ENCODE measurements around the gene MZF1. TPM values are rescaled to one million over a fixed set of nuclear protein-coding genes. Genes with fewer than 3 reads are reported as not detected.

Gene MZF1
- total and polyA plus RNA-seq, 9 of the 15 experiments (the other 6 are each of a cell fraction or from before 2014, with no cell fraction given) = 0.31 to 29.3 (median 11.5) TPM

- peak; percentile 34 to 39 for TF ChIP-seq E2F6 (IDR thresholded peaks at IDR 0.05; ENCODE audit: borderline replicate concordance in 1 of 2, extremely low read depth in 1 of 2, insufficient read depth in 1 of 2, insufficient read length in 1 of 2, low read depth in 1 of 2, low read length in 1 of 2, poor library complexity in 1 of 2, severe bottlenecking in 1 of 2)
- TF ChIP-seq ZNF311 (CRISPR knock-in tag; IDR thresholded peaks at IDR 0.05) = no peak
- 0 out of 2 replicates have a peak, but pooled peaks have one; percentile 68 for TF ChIP-seq HMGXB4 (CRISPR knock-in tag; IDR thresholded peaks at IDR 0.05)
- TF ChIP-seq ZNF408 (CRISPR knock-in tag; IDR thresholded peaks at IDR 0.05; ENCODE audit: low read depth) = no peak
- TF ChIP-seq NFYB (IDR thresholded peaks at IDR 0.05; ENCODE audit: extremely low read depth, insufficient read length) = peak; percentile 37
- TF ChIP-seq CSDE1 (IDR thresholded peaks at IDR 0.05) = peak in 1 of 2 experiments; percentile 99; a peak in 2 of 4 replicates
- TF ChIP-seq NCOA4 (IDR thresholded peaks at IDR 0.05; ENCODE audit: partially characterized antibody) = no peak
- TF ChIP-seq ZBTB43 (CRISPR knock-in tag; IDR thresholded peaks at IDR 0.05) = peak; percentile 67; the same call in 1 of the 2 replicates
- peak; percentile 88 for TF ChIP-seq ATF7 (IDR thresholded peaks at IDR 0.05)
- 0 out of 2 replicates have a peak, but pooled peaks have one; percentile 19 for TF ChIP-seq RUNX1 (IDR thresholded peaks at IDR 0.05; ENCODE audit: low read depth)
- peak; percentile 73 for TF ChIP-seq PHF8 (IDR thresholded peaks at IDR 0.05; ENCODE audit: borderline replicate concordance, low read length)
- no peak for TF ChIP-seq U2AF1 (optimal IDR thresholded peaks at IDR 0.05; ENCODE audit: low read depth, low read length)
- TF ChIP-seq XRCC3 (IDR thresholded peaks at IDR 0.05) = no peak
- peak; percentile 92 for TF ChIP-seq LARP7 (IDR thresholded peaks at IDR 0.05)
- no peak for TF ChIP-seq RFX5 (IDR thresholded peaks at IDR 0.05; ENCODE audit: low read depth, low read length)
- TF ChIP-seq HDGF (IDR thresholded peaks at IDR 0.05) = 0 out of 2 replicates have a peak, but pooled peaks have one; percentile 23
- no peak for TF ChIP-seq RFX7 (CRISPR knock-in tag; IDR thresholded peaks at IDR 0.05)
- peak; percentile 57 for TF ChIP-seq FOS (IDR thresholded peaks at IDR 0.05; ENCODE audit: extremely low read depth, insufficient read length)
- no peak for TF ChIP-seq UBTF (IDR thresholded peaks at IDR 0.05; ENCODE audit: borderline replicate concordance in 1 of 2, low read depth in 2 of 2, low read length in 2 of 2)
- peak; percentile 98 for TF ChIP-seq SMARCA5 (IDR thresholded peaks at IDR 0.05)
- TF ChIP-seq CEBPG (CRISPR knock-in tag; IDR thresholded peaks at IDR 0.05) = peak; percentile 17; the same call in 1 of the 2 replicates
- no peak for TF ChIP-seq CEBPG (tag; conservative IDR thresholded peaks at IDR 0.05 in 1 of 2, IDR thresholded peaks at IDR 0.05 in 1 of 2)
These were observed at the start of gene MZF1 (continued) for GRCh38 chr19:58572818-58573657.

Data from K562 (cell line).